Lung (tissue), 12 donors: Measurements from ENCODE around the gene BRD3OS. TPM values are rescaled to one million over a fixed set of nuclear protein-coding genes. Genes with fewer than 3 reads are reported as not detected.

ENCODE experiments used
- ATAC-seq: fragments of 200-7000 bp; cut with Tn5 transposase; one replicate; pipeline ENCODE4 v1.9.1; 2020; ENCODE audit warnings: moderate number of reproducible peaks; ENCODE audit not compliant: insufficient read depth, low FRiP score
- DNase-seq, 3 donors: peaks; one replicate each; pipeline ENCODE4 v3.0.0-alpha.2; 2013 to 2017
- H3K27ac ChIP-seq, 2 donors: one replicate each; pipeline ENCODE4 v1.5.1; 2013; ENCODE audit warnings: mild to moderate bottlenecking in 2 of 2, moderate library complexity in 2 of 2, control low read depth in 1 of 2, inconsistent platforms in 1 of 2, low read depth in 1 of 2, low read length in 1 of 2
- H3K27me3 ChIP-seq, 3 donors: one replicate each; pipeline ENCODE4 v1.5.1; 2013; ENCODE audit warnings: low read length in 2 of 3; ENCODE audit not compliant: control insufficient read depth in 3 of 3, insufficient read depth in 3 of 3
- H3K36me3 ChIP-seq, 4 donors: one replicate each; pipeline ENCODE4 v1.5.1; 2013; ENCODE audit warnings: low read length in 4 of 4, mild to moderate bottlenecking in 1 of 4, moderate library complexity in 1 of 4; ENCODE audit not compliant: control insufficient read depth in 4 of 4, insufficient read depth in 4 of 4
- H3K4me1 ChIP-seq, 5 donors: one replicate each; pipeline ENCODE4 v1.5.1; 2013; ENCODE audit warnings: low read length in 5 of 5, mild to moderate bottlenecking in 2 of 5, moderate library complexity in 1 of 5; ENCODE audit not compliant: control insufficient read depth in 5 of 5, insufficient read depth in 5 of 5
- H3K4me3 ChIP-seq: one replicate; pipeline ENCODE4 v1.5.1; 2013; ENCODE audit warnings: mild to moderate bottlenecking, control low read depth, moderate library complexity
- H3K9ac ChIP-seq, 2 donors: one replicate each; pipeline ENCODE4 v1.5.1; 2013; ENCODE audit warnings: low read length in 2 of 2, control low read depth in 1 of 2; ENCODE audit not compliant: insufficient read depth in 1 of 2
- H3K9me3 ChIP-seq, 4 donors: one replicate each; pipeline ENCODE4 v1.5.1; 2013; ENCODE audit warnings: low read length in 3 of 4, mild to moderate bottlenecking in 1 of 4, moderate library complexity in 1 of 4; ENCODE audit not compliant: control insufficient read depth in 4 of 4, insufficient read depth in 3 of 4
- CTCF ChIP-seq: IDR thresholded peaks from 2 replicates; pipeline ENCODE4 v1.5.1; 2012; ENCODE audit warnings: mild to moderate bottlenecking; ENCODE audit errors: control extremely low read depth, extremely low read depth
- WGBS, 2 donors: extraction: QIAGEN DNeasy Blood & Tissue Kit; methylation state at CpG; one replicate each; pipeline ENCODE4 v1.1.7; 2013; 5-methylcytosine and 5-hydroxymethylcytosine counted together
- polyA plus RNA-seq, 2 donors: library from polyadenylated mRNA; stranded (reverse); fragments of 200-250 nt; gene quantifications; one replicate each; pipeline ENCODE4 v1.2.1, GENCODE V29; 2013
- total RNA-seq, 2 donors: library from RNA; depleted of rRNA in 1 of 2; stranded (reverse); fragments of >200 nt in 1 of 2; gene quantifications; one replicate each; pipeline ENCODE4 v1.2.1, GENCODE V29; 2014 to 2021
- donor health status: control.
- donor health status: control.
- donor health status: Bipolar disorder and iron deficiency.
- donor health status: healthy.
- donor health status: DM: yes; HTN: yes; CAD: no.

BRD3OS gene
- total and polyA plus RNA-seq, 4 donors = 7.1 to 20.7 (median 14.9) TPM

GRCh38 chr9:134003237-134003636 lies 22.0 kb upstream of the BRD3OS start:
- Histone ChIP-seq H3K4me1 (peaks cover 0 to 20% (median 5%) of the 10 kb centered on the region in 5 donors), H3K27me3 (no peaks in the 10 kb centered on the region), H3K4me3 (no peak overlapping the region), H3K27ac (no peak overlapping the region), H3K36me3 (no peaks in the 10 kb centered on the region), H3K9ac (no peak overlapping the region), H3K9me3 (no peaks in the 10 kb centered on the region)
- ATAC-seq (no peak), DNase-seq (no peak)
- 95 to 96% methylated on average over 2 of the region's 2 CpGs for WGBS, 2 donors
- no peak for TF ChIP-seq CTCF

GRCh38 chr9:134004131-134004873 lies 21.0 kb upstream of the BRD3OS start:
- H3K27me3 ChIP-seq = no peaks in the 10 kb centered on the region
- H3K4me3 ChIP-seq = no peak overlapping the region
- 76 to 77% methylated on average over 19 to 20 of the region's 20 CpGs for WGBS, 2 donors
- H3K9ac ChIP-seq = no peak overlapping the region
- no peak for ATAC-seq
- no peaks in the 10 kb centered on the region for H3K36me3 ChIP-seq
- DNase-seq = no peak
- no peak for TF ChIP-seq CTCF
- peaks cover 0 to 18% (median 5%) of the 10 kb centered on the region in 5 donors for H3K4me1 ChIP-seq
- H3K27ac ChIP-seq = no peak overlapping the region
- H3K9me3 ChIP-seq = no peaks in the 10 kb centered on the region

GRCh38 chr9:134004881-134005280 lies 20.4 kb upstream of the BRD3OS start:
- H3K4me3 ChIP-seq = no peak overlapping the region
- WGBS, 2 donors = 83 to 94% methylated on average over 14 of the region's 14 CpGs
- no peaks in the 10 kb centered on the region for H3K36me3 ChIP-seq
- no peak overlapping the region for H3K27ac ChIP-seq
- peaks cover 0 to 13% (median 5%) of the 10 kb centered on the region in 5 donors for H3K4me1 ChIP-seq
- no peak for TF ChIP-seq CTCF
- DNase-seq = no peak
- ATAC-seq = no peak
- no peaks in the 10 kb centered on the region for H3K9me3 ChIP-seq
- H3K9ac ChIP-seq = no peak overlapping the region
- H3K27me3 ChIP-seq = no peaks in the 10 kb centered on the region
